Body of pancreas (tissue), 4 donors: ENCODE results near the gene RAB17. TPM values are rescaled to one million over a fixed set of nuclear protein-coding genes. Genes with fewer than 3 reads are reported as not detected.

ENCODE experiments used
- ATAC-seq: fragments of 150-250 bp; one replicate; pipeline ENCODE4 v1.9.1; 2016
- DNase-seq, 4 donors: peaks; one replicate each; pipeline ENCODE4 v3.0.0-alpha.2; 2019
- H3K27ac ChIP-seq, 4 donors: fragments of 200-600 bp; sonication (generic); 1 replicate in 3 of 4; 2 replicates in 1 of 4; pipeline versions ENCODE4 v1.5.1 to v1.6.1; 2016 to 2019; ENCODE audit warnings: mild to moderate bottlenecking in 1 of 4, mixed read lengths in 1 of 4, moderate library complexity in 1 of 4
- H3K27me3 ChIP-seq, 2 donors: fragments of 200-600 bp; sonication (generic); one replicate each; pipeline ENCODE4 v1.6.0; 2016; ENCODE audit warnings: mild to moderate bottlenecking in 1 of 2
- H3K36me3 ChIP-seq, 2 donors: fragments of 200-600 bp; sonication (generic); replicated peaks in 1 of 2; 2 replicates each; pipeline ENCODE4 v1.5.1; 2016; ENCODE audit warnings: low read depth in 2 of 2; ENCODE audit not compliant: insufficient read depth in 1 of 2
- H3K4me1 ChIP-seq: fragments of 200-600 bp; sonication (generic); one replicate; pipeline ENCODE4 v1.6.0; 2016
- H3K4me3 ChIP-seq, 2 donors: fragments of 200-600 bp; sonication (generic); 1 replicate in 1 of 2; 2 replicates in 1 of 2; pipeline ENCODE4 v1.5.1; 2016 to 2019
- H3K9me3 ChIP-seq, 3 donors: fragments of 200-600 bp; sonication (generic); 1 replicate in 2 of 3; 2 replicates in 1 of 3; pipeline ENCODE4 v1.5.1; 2016
- CTCF ChIP-seq, 7 experiments: fragments of 450-650 bp in 4 of 7; fragments of 200-600 bp in 3 of 7; sonication (generic) in 3 of 7; IDR thresholded peaks; one replicate each; pipeline ENCODE4 v1.5.1; 2016 to 2019; ENCODE audit warnings: antibody characterized with exemption in 7 of 7
- POLR2A ChIP-seq, 3 donors: fragments of 450-650 bp; IDR thresholded peaks; one replicate each; pipeline ENCODE4 v1.6.1; 2016; ENCODE audit warnings: antibody characterized with exemption in 3 of 3, mild to moderate bottlenecking in 2 of 3
- WGBS, 2 donors: methylation state at CpG; one replicate each; pipeline ENCODE4 v1.1.5; 2017; 5-methylcytosine and 5-hydroxymethylcytosine counted together
- intact Hi-C: fragments of 100-400 bp; cut with DNase I; formaldehyde crosslinking; loops from one replicate; pipeline ENCODE4 v1.15.1; 2023
- total RNA-seq, 2 donors: library from RNA; depleted of rRNA; stranded (reverse); fragments of >200 nt; gene quantifications; one replicate each; pipeline ENCODE4 v1.1.0, GENCODE V29; 2016

The RAB17 gene
- total RNA-seq, 2 donors from 2014 or later, result 35.3 to 38.9 TPM

- intact Hi-C loops, result no loop called here
- Histone ChIP-seq H3K36me3 (no peaks in the 10 kb centered on the region), H3K27ac (no peak overlapping the region), H3K4me1 (no peaks in the 10 kb centered on the region), H3K27me3 (no peaks in the 10 kb centered on the region), H3K4me3 (no peak overlapping the region), H3K9me3 (no peaks in the 10 kb centered on the region)
- 88 to 100% methylated on average over 1 of the region's 1 CpG for WGBS, 2 donors
- ATAC-seq (no peak), DNase-seq (no peak)
- no peak for TF ChIP-seq POLR2A (IDR thresholded peaks at IDR 0.05)
- no peak for TF ChIP-seq CTCF (IDR thresholded peaks at IDR 0.05)
These were observed 56.2 kb downstream of the RAB17 start for GRCh38 chr2:237534380-237534779.

- H3K9me3 ChIP-seq, result no peaks in the 10 kb centered on the region
- H3K27ac ChIP-seq, result no peak overlapping the region
- no peak for DNase-seq
- H3K4me1 ChIP-seq, result no peaks in the 10 kb centered on the region
- intact Hi-C loops, result no loop called here
- no peak for ATAC-seq
- no peaks in the 10 kb centered on the region for H3K36me3 ChIP-seq
- H3K27me3 ChIP-seq, result no peaks in the 10 kb centered on the region
- 82 to 88% methylated on average over 6 to 7 of the region's 7 CpGs for WGBS, 2 donors
- TF ChIP-seq POLR2A (IDR thresholded peaks at IDR 0.05) (no peak), CTCF (IDR thresholded peaks at IDR 0.05) (no peak)
- H3K4me3 ChIP-seq, result no peak overlapping the region
These were observed 56.8 kb downstream of the RAB17 start for GRCh38 chr2:237533668-237534161.

GRCh38 chr2:237532160-237532559 is 58.4 kb downstream of the RAB17 start:
- intact Hi-C loops, result no loop called here
- ATAC-seq, result no peak

GRCh38 chr2:237530472-237531433 is 59.8 kb downstream of the RAB17 start:
- no peak overlapping the region for H3K27ac ChIP-seq
- intact Hi-C loops, result no loop called here
- no peak for DNase-seq

More at GRCh38 chr2:237532160-237532559, 58.4 kb downstream of the RAB17 start:
- DNase-seq, result no peak
- Histone ChIP-seq H3K9me3 (no peaks in the 10 kb centered on the region), H3K4me1 (no peaks in the 10 kb centered on the region), H3K36me3 (no peaks in the 10 kb centered on the region), H3K27me3 (no peaks in the 10 kb centered on the region), H3K4me3 (no peak overlapping the region), H3K27ac (no peak overlapping the region)
- TF ChIP-seq POLR2A (IDR thresholded peaks at IDR 0.05) (no peak), CTCF (IDR thresholded peaks at IDR 0.05) (no peak)
- 81 to 85% methylated on average over 11 of the region's 11 CpGs for WGBS, 2 donors

More at GRCh38 chr2:237530472-237531433, 59.8 kb downstream of the RAB17 start:
- Histone ChIP-seq H3K9me3 (no peaks in the 10 kb centered on the region), H3K27me3 (no peaks in the 10 kb centered on the region), H3K36me3 (no peaks in the 10 kb centered on the region), H3K4me1 (no peaks in the 10 kb centered on the region), H3K4me3 (no peak overlapping the region)
- no peak for TF ChIP-seq POLR2A (IDR thresholded peaks at IDR 0.05)
- no peak for TF ChIP-seq CTCF (IDR thresholded peaks at IDR 0.05)
- ATAC-seq, result no peak
- WGBS, 2 donors, result 88 to 92% methylated on average over 11 to 12 of the region's 12 CpGs
